ENCODE data around the gene RAB17.

RAB17 gene

GRCh38 chr2:237525559-237526157, 64.9 kb downstream of the RAB17 start:
- intact Hi-C loops (cut with DNase I; ENCODE audit: low total_unique reads): loop anchor here (5.0 kb wide), 1 partner anchor 37 kb away; no protein-coding TSS in a partner anchor
- H3K27me3 ChIP-seq: peaks cover 0 to 3% of the 10 kb centered on the region in 2 donors
- H3K9me3 ChIP-seq: no peaks in the 10 kb centered on the region
- peaks cover 0 to 32% (median 0%) of the 10 kb centered on the region in 3 donors for H3K36me3 ChIP-seq
- no peaks in the 10 kb centered on the region for H3K4me1 ChIP-seq
- no peak for DNase-seq
- TF ChIP-seq CTCF (IDR thresholded peaks at IDR 0.05): no peak
- H3K27ac ChIP-seq: no peak overlapping the region
- H3K4me3 ChIP-seq: no peak overlapping the region

- intact Hi-C loops (cut with DNase I; ENCODE audit: low total_unique reads): loop anchor here (5.0 kb wide), 1 partner anchor 38 kb away; no protein-coding TSS in a partner anchor
- Histone ChIP-seq H3K4me1 (no peaks in the 10 kb centered on the region), H3K27me3 (peaks cover 0 to 3% of the 10 kb centered on the region in 2 donors), H3K4me3 (no peak overlapping the region), H3K36me3 (peaks cover 0 to 28% (median 0%) of the 10 kb centered on the region in 3 donors), H3K27ac (no peak overlapping the region), H3K9me3 (no peaks in the 10 kb centered on the region)
- TF ChIP-seq CTCF (IDR thresholded peaks at IDR 0.05): no peak
- DNase-seq: no peak
These were observed 65.9 kb downstream of the RAB17 start for GRCh38 chr2:237524631-237525030.

All from tibial artery (tissue), 4 donors.